DOHH2 (cell line): ENCODE results near the gene CERS6.

ENCODE experiments used
- EZH2phosphoT487 ChIP-seq: fragments of 200-600 bp; sonication (generic); IDR thresholded peaks from 2 replicates; pipeline ENCODE4 v1.6.1; 2017; ENCODE audit warnings: borderline replicate concordance, mild to moderate bottlenecking, antibody characterized with exemption, low read length, moderate library complexity, mixed read lengths
- TF ChIP-seq, protein P1 (sequence below): fragments of 200-600 bp; sonication (generic); IDR thresholded peaks from one replicate; pipeline ENCODE4 v1.5.1; 2014; ENCODE audit warnings: antibody characterized with exemption, mild to moderate bottlenecking, low read depth, low read length; ENCODE audit not compliant: poor library complexity, severe bottlenecking

DNA sequence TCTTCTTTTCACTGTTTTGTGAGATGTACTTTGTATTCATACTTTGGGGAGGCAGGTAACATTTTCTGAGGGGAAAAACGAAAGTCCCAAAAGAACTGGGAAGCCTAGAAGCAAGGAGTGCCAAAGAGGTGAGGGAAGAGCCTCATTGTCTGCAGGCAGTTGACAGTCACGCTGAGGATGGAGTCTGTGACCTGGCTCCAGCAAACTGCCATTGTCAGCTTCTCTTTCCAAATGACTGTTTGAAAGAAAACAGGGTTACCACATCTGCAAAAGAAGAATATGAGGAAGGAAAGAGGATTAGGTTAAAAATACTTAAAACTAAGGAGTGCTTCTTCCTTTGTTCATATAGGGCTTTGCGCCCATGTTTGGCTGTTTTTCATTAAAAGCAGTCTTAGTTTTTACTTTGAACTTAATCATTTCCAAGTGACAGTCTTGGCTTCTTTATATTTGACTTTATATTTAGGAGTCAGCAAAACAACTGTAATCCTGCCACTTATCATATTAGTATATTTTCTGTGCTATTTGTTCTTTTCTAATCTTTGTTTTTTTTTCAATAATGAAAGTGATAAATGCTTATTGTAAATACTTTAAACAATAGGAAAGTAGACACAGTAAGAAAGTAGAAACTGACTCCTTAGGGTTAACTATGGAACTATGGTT lies 35.0 kb downstream of the CERS6 start:
- TF ChIP-seq, protein P1, sequence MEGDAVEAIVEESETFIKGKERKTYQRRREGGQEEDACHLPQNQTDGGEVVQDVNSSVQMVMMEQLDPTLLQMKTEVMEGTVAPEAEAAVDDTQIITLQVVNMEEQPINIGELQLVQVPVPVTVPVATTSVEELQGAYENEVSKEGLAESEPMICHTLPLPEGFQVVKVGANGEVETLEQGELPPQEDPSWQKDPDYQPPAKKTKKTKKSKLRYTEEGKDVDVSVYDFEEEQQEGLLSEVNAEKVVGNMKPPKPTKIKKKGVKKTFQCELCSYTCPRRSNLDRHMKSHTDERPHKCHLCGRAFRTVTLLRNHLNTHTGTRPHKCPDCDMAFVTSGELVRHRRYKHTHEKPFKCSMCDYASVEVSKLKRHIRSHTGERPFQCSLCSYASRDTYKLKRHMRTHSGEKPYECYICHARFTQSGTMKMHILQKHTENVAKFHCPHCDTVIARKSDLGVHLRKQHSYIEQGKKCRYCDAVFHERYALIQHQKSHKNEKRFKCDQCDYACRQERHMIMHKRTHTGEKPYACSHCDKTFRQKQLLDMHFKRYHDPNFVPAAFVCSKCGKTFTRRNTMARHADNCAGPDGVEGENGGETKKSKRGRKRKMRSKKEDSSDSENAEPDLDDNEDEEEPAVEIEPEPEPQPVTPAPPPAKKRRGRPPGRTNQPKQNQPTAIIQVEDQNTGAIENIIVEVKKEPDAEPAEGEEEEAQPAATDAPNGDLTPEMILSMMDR, result no peak
- no peak for TF ChIP-seq EZH2phosphoT487
